Prostate gland (tissue), 2 donors: ENCODE measurements around the gene HK1. TPM values are rescaled to one million over a fixed set of nuclear protein-coding genes. Genes with fewer than 3 reads are reported as not detected.

Experiments
- DNase-seq: peaks from one replicate; pipeline ENCODE4 v3.0.0-alpha.2; 2019; ENCODE audit warnings: low spot score
- H3K27ac ChIP-seq, 2 donors: fragments of 200-600 bp; sonication (generic); 2 replicates each; pipeline ENCODE4 v1.5.1; 2017 to 2019
- H3K27me3 ChIP-seq: fragments of 200-600 bp; sonication (generic); replicated peaks from 2 replicates; pipeline ENCODE4 v1.5.1; 2019; ENCODE audit not compliant: insufficient read depth
- H3K36me3 ChIP-seq, 2 donors: fragments of 200-600 bp; sonication (generic); 1 replicate in 1 of 2; 2 replicates in 1 of 2; pipeline versions ENCODE4 v1.5.1 to v1.8.1; 2017 to 2019
- H3K4me1 ChIP-seq: fragments of 200-600 bp; sonication (generic); replicated peaks from 2 replicates; pipeline ENCODE4 v1.5.1; 2019
- H3K4me3 ChIP-seq, 2 donors: fragments of 200-600 bp; sonication (generic); 2 replicates each; pipeline ENCODE4 v1.5.1; 2017 to 2019
- H3K9me3 ChIP-seq: fragments of 200-600 bp; sonication (generic); 2 replicates; pipeline ENCODE4 v1.5.1; 2017
- CTCF ChIP-seq, 4 experiments: fragments of 200-600 bp in 2 of 4; fragments of 450-650 bp in 2 of 4; sonication (generic) in 2 of 4; IDR thresholded peaks; 1 replicate in 3 of 4; 2 replicates in 1 of 4; pipeline ENCODE4 v1.5.1; 2016 to 2019; ENCODE audit warnings: antibody characterized with exemption in 4 of 4, mild to moderate bottlenecking in 2 of 4, moderate library complexity in 2 of 4
- POLR2A ChIP-seq: fragments of 450-650 bp; IDR thresholded peaks from one replicate; pipeline ENCODE4 v1.6.1; 2016; ENCODE audit warnings: antibody characterized with exemption, mild to moderate bottlenecking
- POLR2AphosphoS5 ChIP-seq: sonication (generic); formaldehyde crosslinking; IDR thresholded peaks from one replicate; pipeline ENCODE4 v1.6.1; 2017; ENCODE audit warnings: antibody characterized with exemption
- WGBS: methylation state at CpG from one replicate; pipeline ENCODE4 v1.1.5; 2018; 5-methylcytosine and 5-hydroxymethylcytosine counted together
- intact Hi-C: fragments of 100-400 bp; cut with DNase I; formaldehyde crosslinking; loops from one replicate; pipeline ENCODE4 v1.14.2; 2022
- total RNA-seq, 2 donors: library from RNA; depleted of rRNA; stranded (reverse); fragments of >200 nt; gene quantifications; one replicate each; pipeline ENCODE4 v1.1.0, GENCODE V29; 2016

Gene HK1
- total RNA-seq, 2 donors from 2014 or later: 67.8 to 134 TPM

DNA sequence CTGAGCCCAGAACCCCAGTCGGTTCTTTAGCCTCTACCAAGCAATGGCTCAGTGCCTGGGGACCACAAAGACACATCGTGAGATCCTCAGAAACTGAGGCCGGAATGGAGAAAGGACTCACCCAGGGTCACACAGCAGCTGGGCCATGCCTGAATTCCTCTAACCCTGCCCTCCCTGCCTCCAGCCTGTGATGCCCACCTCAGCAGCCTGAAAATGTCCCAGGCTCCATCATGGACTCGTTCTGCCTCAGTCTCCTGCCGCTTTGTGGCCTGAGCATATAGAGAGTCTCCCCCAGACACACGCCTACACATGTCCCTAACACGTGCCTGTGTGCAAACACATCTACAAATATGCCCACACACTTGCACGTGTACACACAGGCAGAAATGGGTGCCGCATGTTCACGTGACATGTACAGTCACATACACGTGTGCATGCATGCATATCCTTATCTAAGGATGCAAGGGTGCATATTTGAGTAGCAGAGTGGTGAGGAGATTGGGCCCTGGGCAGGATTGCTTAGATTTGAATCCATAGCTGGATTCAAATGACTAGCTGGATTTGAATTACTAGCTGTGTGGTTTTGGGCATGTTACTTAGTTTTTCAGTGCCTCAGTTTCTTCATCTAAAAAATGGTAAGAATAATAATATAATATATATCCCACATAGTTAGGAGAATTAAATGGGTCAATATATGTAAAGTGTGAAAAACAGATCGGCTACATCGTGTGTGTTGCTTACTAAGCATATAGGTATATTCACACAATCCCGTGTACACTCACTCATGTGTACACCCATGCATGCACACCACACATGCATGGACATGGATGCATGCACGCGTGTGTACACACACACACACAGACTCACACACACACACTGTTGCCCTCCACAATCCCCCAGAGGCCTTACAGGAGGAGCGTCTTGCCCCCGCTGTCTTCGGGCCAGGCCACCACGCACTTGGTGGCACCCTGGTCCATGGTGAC is 136.0 kb downstream of the HK1 start:
- H3K27me3 ChIP-seq: no peaks in the 10 kb centered on the region
- DNase-seq: no peak
- WGBS: 88% methylated on average over 20 of the region's 20 CpGs
- no peak overlapping the region for H3K27ac ChIP-seq
- intact Hi-C loops: no loop called here
- H3K36me3 ChIP-seq: no peaks in the 10 kb centered on the region
- TF ChIP-seq CTCF (IDR thresholded peaks at IDR 0.05): no peak
- H3K4me3 ChIP-seq: no peak overlapping the region
- no peaks in the 10 kb centered on the region for H3K9me3 ChIP-seq
- no peaks in the 10 kb centered on the region for H3K4me1 ChIP-seq

GRCh38 chr10:69415049-69415448 is 136.8 kb downstream of the HK1 start:
- WGBS: 87% methylated on average over 13 of the region's 13 CpGs
- TF ChIP-seq CTCF (IDR thresholded peaks at IDR 0.05) (no peak), POLR2A (no peak), POLR2AphosphoS5 (no peak)
- intact Hi-C loops: no loop called here
- no peak overlapping the region for H3K4me3 ChIP-seq
- no peak for DNase-seq
- H3K9me3 ChIP-seq: no peaks in the 10 kb centered on the region
- H3K27ac ChIP-seq: no peak overlapping the region
- no peaks in the 10 kb centered on the region for H3K36me3 ChIP-seq
- H3K4me1 ChIP-seq: no peaks in the 10 kb centered on the region
- H3K27me3 ChIP-seq: no peaks in the 10 kb centered on the region

- 94% methylated on average over 10 of the region's 10 CpGs for WGBS
- DNase-seq: no peak
- peak overlapping the region in 1 of 2 donors; percentile 34 for H3K27ac ChIP-seq
- no peaks in the 10 kb centered on the region for H3K36me3 ChIP-seq
- no peak for TF ChIP-seq CTCF (IDR thresholded peaks at IDR 0.05)
- no peak for TF ChIP-seq POLR2A
- no peak for TF ChIP-seq POLR2AphosphoS5
- no peaks in the 10 kb centered on the region for H3K27me3 ChIP-seq
- no peaks in the 10 kb centered on the region for H3K4me1 ChIP-seq
- H3K9me3 ChIP-seq: no peaks in the 10 kb centered on the region
- intact Hi-C loops: no loop called here
- H3K4me3 ChIP-seq: no peak overlapping the region
These were observed 137.7 kb downstream of the HK1 start for GRCh38 chr10:69415951-69416350.

DNA sequence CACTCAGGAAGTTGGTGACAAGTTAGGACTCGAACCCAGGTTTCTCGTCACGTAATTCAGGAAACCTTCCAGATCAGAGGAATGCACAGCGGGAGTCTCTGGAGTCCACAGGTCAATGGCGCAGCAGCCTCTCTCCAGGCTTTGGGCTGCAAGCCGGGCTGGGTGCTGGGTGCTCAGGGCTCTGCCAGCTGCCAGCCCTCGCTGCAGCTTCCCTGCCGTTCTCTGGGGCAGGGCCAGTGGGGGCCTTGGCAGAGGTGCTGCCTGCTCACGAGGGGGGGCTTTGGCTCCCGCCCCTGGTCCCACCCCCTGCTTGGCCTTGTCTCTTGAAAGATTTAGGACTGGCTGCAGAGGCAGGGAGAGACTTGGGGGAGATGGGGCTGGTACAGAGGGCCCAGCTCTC is 138.4 kb downstream of the HK1 start, which contains the start of gene TACR2:
TACR2 (minus strand) TSS at position 224 of the 400 bp plus-strand sequence. CDS start 595 bp downstream, outside the sequence.
- Histone ChIP-seq H3K9me3 (no peaks in the 10 kb centered on the region), H3K4me1 (no peaks in the 10 kb centered on the region)
- intact Hi-C loops: no loop called here

More for the DNA sequence above, 138.4 kb downstream of the HK1 start, which contains the start of gene TACR2:
- Histone ChIP-seq H3K27ac (peak within 1 kb of the TSS; percentile 34 to 42), H3K4me3 (no peak within 1 kb of the TSS), H3K36me3 (no peaks in the 10 kb centered on the region), H3K27me3 (no peaks in the 10 kb centered on the region)
- DNase-seq: no peak
- 6% methylated on average over 7 of the region's 10 CpGs for WGBS
- no peak for TF ChIP-seq CTCF (IDR thresholded peaks at IDR 0.05)
- TF ChIP-seq POLR2A: no peak
- TF ChIP-seq POLR2AphosphoS5: no peak
